Ishikawa (cell line): ENCODE data around the gene EIF3B.

Source experiments
- CEBPB ChIP-seq: IDR thresholded peaks from 2 replicates; pipeline ENCODE4 v1.6.1; 2012
- CREB1 ChIP-seq: IDR thresholded peaks from 2 replicates; pipeline ENCODE4 v1.6.1; 2012; ENCODE audit warnings: low read depth
- EGR1 ChIP-seq: IDR thresholded peaks from 2 replicates; pipeline ENCODE4 v1.6.1; 2012
- EP300 ChIP-seq: IDR thresholded peaks from 2 replicates; pipeline ENCODE4 v1.6.1; 2012; ENCODE audit warnings: borderline replicate concordance
- FOXM1 ChIP-seq: IDR thresholded peaks from 2 replicates; pipeline ENCODE4 v1.6.1; 2012; ENCODE audit warnings: low read depth, borderline replicate concordance
- MAX ChIP-seq: IDR thresholded peaks from 2 replicates; pipeline ENCODE4 v1.6.1; 2012
- NFIC ChIP-seq: IDR thresholded peaks from 2 replicates; pipeline ENCODE4 v1.6.1; 2012
- RAD21 ChIP-seq: IDR thresholded peaks from 2 replicates; pipeline ENCODE4 v1.6.1; 2012; ENCODE audit warnings: low read depth
- REST ChIP-seq: IDR thresholded peaks from 2 replicates; pipeline ENCODE4 v1.6.1; 2012; ENCODE audit warnings: low read depth, mild to moderate bottlenecking
- TAF1 ChIP-seq: IDR thresholded peaks from 2 replicates; pipeline ENCODE4 v1.6.1; 2012; ENCODE audit warnings: low read depth, mild to moderate bottlenecking
- TCF12 ChIP-seq: IDR thresholded peaks from 2 replicates; pipeline ENCODE4 v1.6.1; 2012; ENCODE audit warnings: low read depth
- TEAD4 ChIP-seq: IDR thresholded peaks from 2 replicates; pipeline ENCODE4 v1.6.1; 2012
- USF1 ChIP-seq: IDR thresholded peaks from 2 replicates; pipeline ENCODE4 v1.6.1; 2012
- YY1 ChIP-seq: IDR thresholded peaks from 2 replicates; pipeline ENCODE4 v1.6.1; 2012; ENCODE audit warnings: low read depth
- ZBTB7A ChIP-seq: IDR thresholded peaks from 2 replicates; pipeline ENCODE4 v1.6.1; 2012; ENCODE audit warnings: low read depth

The EIF3B gene

GRCh38 chr7:2362385-2363088, 7.9 kb downstream of the EIF3B start:
- TF ChIP-seq TCF12 (no peak), NFIC (no peak), MAX (no peak), CEBPB (no peak), YY1 (no peak)

GRCh38 chr7:2369139-2369538, 14.5 kb downstream of the EIF3B start:
- TF ChIP-seq MAX (no peak), FOXM1 (no peak), EGR1 (no peak), RAD21 (no peak), YY1 (no peak)

GRCh38 chr7:2371329-2371728, 16.7 kb downstream of the EIF3B start:
- TF ChIP-seq TAF1, result no peak
- no peak for TF ChIP-seq USF1
- no peak for TF ChIP-seq MAX
- no peak for TF ChIP-seq RAD21
- no peak for TF ChIP-seq TCF12
- TF ChIP-seq EGR1, result no peak
- TF ChIP-seq CREB1, result no peak
- no peak for TF ChIP-seq TEAD4
- TF ChIP-seq EP300, result no peak
- no peak for TF ChIP-seq REST
- TF ChIP-seq ZBTB7A, result no peak
- TF ChIP-seq YY1, result no peak
- TF ChIP-seq NFIC, result no peak
- no peak for TF ChIP-seq FOXM1
- no peak for TF ChIP-seq CEBPB

- TF ChIP-seq TCF12 (no peak), TAF1 (no peak)
These were observed 18.1 kb downstream of the EIF3B start for GRCh38 chr7:2372724-2373123.

GRCh38 chr7:2373124-2373556, 18.5 kb downstream of the EIF3B start:
- TF ChIP-seq TEAD4 (peak; percentile 75), TAF1 (no peak), YY1 (no peak), FOXM1 (no peak), EGR1 (no peak), ZBTB7A (0 out of 2 replicates have a peak, but pooled peaks have one; percentile 32), NFIC (peak; percentile 95), RAD21 (peak; percentile 48), MAX (peak; percentile 53; the same call in 1 of the 2 replicates), CEBPB (peak; percentile 66; the same call in 1 of the 2 replicates), EP300 (0 out of 2 replicates have a peak, but pooled peaks have one; percentile 34), CREB1 (no peak), TCF12 (peak; percentile 63; the same call in 1 of the 2 replicates), REST (no peak), USF1 (peak; percentile 51)

GRCh38 chr7:2373646-2374045, 19.0 kb downstream of the EIF3B start:
- no peak for TF ChIP-seq TCF12
